Ramos (cell line): ENCODE data around the gene DOK3.

ENCODE experiments used
- in situ Hi-C: fragments of 300-500 bp; cut with MboI; formaldehyde crosslinking; loops from one replicate; pipeline ENCODE4 v1.14.3; 2022; ENCODE audit warnings: low sequenced_read_pairs; ENCODE audit not compliant: unreplicated experiment

The DOK3 gene

DNA sequence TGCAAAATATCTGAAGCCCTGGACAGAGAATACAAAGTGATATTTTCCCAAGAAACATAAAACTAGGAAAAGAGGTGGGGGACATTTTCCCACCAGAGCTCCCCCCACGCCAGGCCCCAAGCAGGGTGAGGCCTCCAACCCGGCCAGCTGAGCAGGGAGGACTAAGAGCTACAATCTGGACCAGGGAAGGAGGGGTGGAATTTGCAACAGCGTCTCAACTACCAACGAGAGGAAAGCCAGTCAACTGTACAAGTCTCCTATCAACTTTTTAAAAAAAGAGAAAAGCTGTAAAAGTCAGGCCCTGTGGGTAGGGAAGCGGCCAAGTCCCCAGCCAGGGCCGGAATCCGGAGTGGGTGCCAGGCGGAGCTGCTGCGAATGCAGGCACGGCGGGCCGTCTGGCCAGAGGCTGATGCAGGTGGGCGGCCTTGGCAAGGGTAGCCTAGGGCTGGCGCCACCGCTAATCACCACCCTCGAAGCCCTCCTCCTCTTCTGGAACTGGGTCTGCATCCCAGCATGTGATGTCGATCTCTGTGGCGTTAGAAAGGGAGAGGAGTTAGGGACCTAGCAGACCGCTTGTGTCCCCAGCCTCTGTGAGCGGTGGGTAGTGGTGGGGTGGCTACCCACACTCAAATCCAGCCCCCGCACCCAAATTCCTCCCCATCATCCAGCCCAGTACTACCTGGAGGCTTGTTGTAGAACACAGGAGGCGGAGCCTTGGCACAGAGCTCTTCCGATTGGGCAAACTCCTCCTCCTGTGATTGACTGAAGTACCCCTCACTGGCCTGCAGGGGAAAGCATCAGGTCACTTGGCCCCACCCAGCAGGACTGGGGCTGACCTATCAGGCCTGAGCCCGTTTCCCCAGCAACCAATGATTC lies 52.4 kb downstream of the DOK3 start:
- in situ Hi-C loops, result loop anchor here (5.0 kb wide), 1 partner anchor 145 kb away; the partner anchor contains the start of gene MXD3

DNA sequence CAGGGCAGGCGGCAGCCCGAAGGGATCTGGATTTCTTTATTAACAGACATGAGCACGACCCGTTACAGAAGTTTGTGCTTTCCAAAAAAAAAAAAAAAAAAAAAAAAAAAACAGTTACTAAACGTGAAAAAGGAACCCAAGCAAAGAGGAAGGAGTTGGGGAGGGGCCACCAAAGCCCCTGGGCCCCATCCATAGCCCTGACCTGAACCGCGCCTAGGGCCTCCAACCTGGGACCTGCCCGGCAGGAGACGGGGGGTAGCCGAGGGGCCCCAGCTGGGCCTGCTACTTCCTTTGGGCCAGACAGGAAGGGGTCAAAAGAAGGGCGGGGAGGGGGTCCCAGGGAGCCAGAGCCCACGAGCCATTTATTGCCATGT lies 53.0 kb downstream of the DOK3 start:
- in situ Hi-C loops, result loop anchor here (5.0 kb wide), 1 partner anchor 144 kb away; the partner anchor contains the start of gene MXD3

DNA sequence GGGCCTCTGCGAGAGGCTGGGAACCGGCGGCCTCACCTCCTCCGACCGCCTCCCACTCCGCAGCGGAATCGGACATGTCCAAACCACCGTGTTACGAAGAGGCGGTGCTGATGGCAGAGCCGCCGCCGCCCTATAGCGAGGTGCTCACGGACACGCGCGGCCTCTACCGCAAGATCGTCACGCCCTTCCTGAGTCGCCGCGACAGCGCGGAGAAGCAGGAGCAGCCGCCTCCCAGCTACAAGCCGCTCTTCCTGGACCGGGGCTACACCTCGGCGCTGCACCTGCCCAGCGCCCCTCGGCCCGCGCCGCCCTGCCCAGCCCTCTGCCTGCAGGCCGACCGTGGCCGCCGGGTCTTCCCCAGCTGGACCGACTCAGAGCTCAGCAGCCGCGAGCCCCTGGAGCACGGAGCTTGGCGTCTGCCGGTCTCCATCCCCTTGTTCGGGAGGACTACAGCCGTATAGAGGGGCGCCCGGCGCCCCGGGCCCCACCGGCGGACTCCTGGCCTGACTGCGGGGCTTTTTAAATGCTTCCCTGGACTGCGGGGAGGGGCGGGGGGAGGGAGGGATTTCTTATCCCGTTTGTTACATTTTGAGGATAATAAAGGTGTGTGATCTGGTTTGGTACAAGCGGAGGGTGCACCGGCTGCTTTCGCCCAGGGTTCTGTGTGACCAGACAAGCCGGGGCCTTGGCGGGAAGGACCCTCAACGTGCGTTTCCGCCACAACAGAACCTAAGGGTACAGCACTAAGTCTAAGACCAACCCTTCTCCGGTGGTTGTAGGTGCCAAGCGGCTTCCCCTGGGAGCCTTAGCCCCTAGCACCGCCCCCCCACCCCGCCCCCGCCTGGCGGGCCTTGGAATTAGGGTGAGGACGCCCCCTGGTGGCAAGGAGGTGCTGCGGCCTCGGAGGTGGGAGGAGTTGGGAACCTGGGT lies 53.7 kb downstream of the DOK3 start:
- in situ Hi-C loops, result loop anchor here (5.0 kb wide), 1 partner anchor 144 kb away; the partner anchor contains the start of gene MXD3

- in situ Hi-C loops, result loop anchor here (5.0 kb wide), 1 partner anchor 143 kb away; the partner anchor contains the start of gene MXD3
These were observed 54.5 kb downstream of the DOK3 start for GRCh38 chr5:177455036-177455660.

DNA sequence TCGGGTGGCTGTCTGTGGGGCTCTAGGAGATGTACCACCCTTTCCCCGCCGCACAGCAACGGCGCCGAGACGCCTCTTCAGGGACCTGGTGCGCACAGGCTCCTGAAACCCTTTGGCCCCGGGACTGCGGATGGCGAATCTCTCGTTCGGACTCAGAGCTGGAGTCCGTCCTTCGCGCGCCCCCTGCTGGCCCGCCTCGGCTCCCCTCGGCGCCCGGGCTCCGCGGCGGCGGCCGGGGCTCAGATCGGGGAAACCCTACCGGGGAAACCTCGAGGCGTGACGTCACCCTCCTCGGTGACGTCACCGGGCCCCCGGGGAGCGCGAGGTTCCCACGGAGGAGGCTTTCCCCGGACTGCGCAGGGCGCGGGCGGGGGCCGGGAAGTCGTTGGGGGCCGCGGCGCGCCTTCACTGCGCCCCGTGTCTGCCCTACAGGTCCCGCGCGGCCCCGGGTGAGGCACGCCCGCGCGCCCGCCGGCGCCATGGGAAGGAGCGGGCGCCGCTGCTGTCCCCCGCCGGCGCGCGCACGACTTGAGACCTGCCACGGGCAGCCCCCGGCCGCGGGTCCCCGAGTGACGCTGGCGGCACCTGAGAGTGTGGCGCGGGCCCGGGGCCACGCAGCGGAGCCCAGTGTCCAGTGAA lies 55.1 kb downstream of the DOK3 start:
- in situ Hi-C loops, result loop anchor here (5.0 kb wide), 1 partner anchor 142 kb away; the partner anchor contains the start of gene MXD3

DNA sequence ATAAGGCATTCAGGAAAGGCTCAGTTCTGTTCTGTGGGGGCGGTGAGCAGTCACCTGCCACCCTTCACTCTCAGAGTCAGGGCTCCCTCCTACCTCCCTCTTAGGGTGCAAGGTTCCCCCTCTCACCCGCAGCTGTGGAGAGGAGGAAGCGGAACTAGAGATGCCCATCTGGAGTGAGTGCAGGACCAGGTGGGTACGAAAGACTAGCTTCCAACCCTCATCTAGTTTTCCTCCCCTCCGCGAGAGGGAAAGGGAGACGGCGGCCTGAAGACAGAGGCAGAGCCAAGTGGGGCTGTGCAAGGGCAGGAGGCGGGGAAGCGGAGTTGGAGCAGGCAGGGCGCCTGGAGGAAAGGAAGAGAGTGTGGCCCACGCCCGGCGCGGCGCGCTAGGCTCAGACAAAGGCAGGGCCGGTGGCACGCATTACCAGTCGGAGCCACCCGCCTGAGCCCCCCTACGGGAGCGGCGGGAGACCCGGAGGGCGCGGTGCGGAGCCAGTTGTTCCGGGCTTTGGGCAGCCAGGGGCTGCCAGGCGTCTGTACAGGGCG lies 55.7 kb downstream of the DOK3 start:
- in situ Hi-C loops, result no loop called here

DNA sequence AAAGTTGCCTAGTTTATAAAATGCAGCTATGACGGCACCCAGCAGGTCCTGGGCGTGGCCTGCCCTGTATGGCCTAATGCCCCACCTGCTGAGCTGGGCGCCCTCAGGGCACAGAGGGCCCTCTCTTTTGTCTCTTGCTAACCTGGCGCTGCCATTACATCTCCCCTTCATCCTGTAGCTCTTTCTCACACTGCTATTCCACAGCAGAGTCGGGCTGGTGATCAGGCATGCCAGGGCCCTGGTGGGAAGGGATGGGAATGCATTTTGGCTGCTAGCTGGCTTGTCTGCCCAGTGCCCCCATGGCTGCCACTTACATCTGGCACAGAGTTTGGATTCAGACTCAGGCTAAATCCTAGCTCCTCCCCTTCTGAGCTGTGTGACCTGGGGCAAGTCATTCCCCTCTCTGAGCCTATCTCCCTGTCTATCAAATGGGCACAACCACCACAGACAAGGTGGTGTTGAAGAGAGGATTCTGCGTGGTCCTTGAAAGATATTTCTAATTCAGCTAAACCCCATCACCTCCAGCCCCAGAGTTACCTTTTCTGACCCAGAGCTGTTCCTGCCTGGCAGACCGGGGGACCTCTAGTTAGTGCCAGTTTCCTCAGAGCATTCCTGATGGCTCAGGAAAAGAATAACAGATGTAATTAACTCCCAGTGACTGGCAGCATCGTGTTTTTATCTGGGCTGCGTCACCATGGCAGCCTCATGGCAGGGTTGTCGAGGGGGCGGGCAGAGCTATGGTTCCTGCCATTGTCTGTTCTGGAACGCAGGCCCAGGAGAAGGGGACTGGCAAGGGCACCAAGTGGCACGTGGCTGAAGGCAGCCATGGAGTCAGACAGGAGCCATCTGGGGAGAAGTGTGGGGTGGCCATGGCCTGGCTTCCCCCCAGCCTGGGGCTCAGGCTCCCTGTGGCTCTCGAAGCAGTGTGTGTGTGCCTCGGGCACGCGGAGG lies 56.7 kb downstream of the DOK3 start:
- in situ Hi-C loops, result no loop called here
